MM.1S (cell line): ENCODE results near the gene SUPT3H.

Experiments
- DNase-seq: peaks from one replicate; pipeline ENCODE4 v3.0.0-alpha.2; 2015
- H2AFZ ChIP-seq: fragments of 300-600 bp; sonication (generic); 2 replicates; pipeline ENCODE4 v1.6.0; 2016; ENCODE audit warnings: antibody characterized with exemption, low read length
- H3F3A ChIP-seq: fragments of 300-600 bp; sonication (generic); 2 replicates; pipeline ENCODE4 v1.6.1; 2016; ENCODE audit warnings: mild to moderate bottlenecking, antibody characterized with exemption, low read length, moderate library complexity, mixed read lengths; ENCODE audit not compliant: insufficient read depth
- H3K27ac ChIP-seq: fragments of 300-600 bp; sonication (generic); 2 replicates; pipeline ENCODE4 v1.5.1; 2016; ENCODE audit warnings: mild to moderate bottlenecking, low read length
- H3K27me3 ChIP-seq: fragments of 300-600 bp; sonication (generic); replicated peaks from 2 replicates; pipeline ENCODE4 v1.6.0; 2016; ENCODE audit warnings: low read length; ENCODE audit not compliant: insufficient read depth
- H3K36me3 ChIP-seq: fragments of 300-600 bp; sonication (generic); replicated peaks from 2 replicates; pipeline ENCODE4 v1.6.1; 2016; ENCODE audit warnings: mild to moderate bottlenecking, low read length, mixed read lengths; ENCODE audit not compliant: insufficient read depth
- H3K4me1 ChIP-seq: fragments of 300-600 bp; sonication (generic); 2 replicates; pipeline ENCODE4 v1.6.1; 2016; ENCODE audit warnings: low read length, mixed read lengths
- H3K4me2 ChIP-seq: fragments of 300-600 bp; sonication (generic); 2 replicates; pipeline ENCODE4 v1.6.0; 2016; ENCODE audit warnings: low read depth, low read length
- H3K4me3 ChIP-seq: fragments of 300-600 bp; sonication (generic); 2 replicates; pipeline ENCODE4 v1.5.1; 2016; ENCODE audit warnings: low read length, mixed read lengths
- H3K79me2 ChIP-seq: fragments of 300-600 bp; sonication (generic); 2 replicates; pipeline ENCODE4 v1.6.1; 2016; ENCODE audit warnings: mixed run types, low read length, mixed read lengths
- H3K9ac ChIP-seq: fragments of 300-600 bp; sonication (generic); 2 replicates; pipeline ENCODE4 v1.6.1; 2016; ENCODE audit warnings: low read length, mixed read lengths
- H3K9me2 ChIP-seq: fragments of 300-600 bp; sonication (generic); replicated peaks from 2 replicates; pipeline ENCODE4 v1.6.1; 2016; ENCODE audit warnings: mild to moderate bottlenecking, low read length, mixed read lengths; ENCODE audit not compliant: insufficient read depth
- H3K9me3 ChIP-seq: fragments of 300-600 bp; sonication (generic); replicated peaks from 2 replicates; pipeline ENCODE4 v1.6.1; 2016; ENCODE audit warnings: mild to moderate bottlenecking, low read length, mixed read lengths; ENCODE audit not compliant: insufficient read depth
- H4K20me1 ChIP-seq: fragments of 300-600 bp; sonication (generic); 2 replicates; pipeline ENCODE4 v1.6.1; 2016; ENCODE audit warnings: mild to moderate bottlenecking, low read length, moderate library complexity, mixed read lengths; ENCODE audit not compliant: insufficient read depth
- CTCF ChIP-seq: fragments of 300-600 bp; sonication (generic); IDR thresholded peaks from 2 replicates; pipeline ENCODE4 v1.5.1; 2016; ENCODE audit warnings: antibody characterized with exemption, low read length, mixed read lengths
- EZH2 ChIP-seq: fragments of 300-600 bp; sonication (generic); optimal IDR thresholded peaks from 2 replicates; pipeline ENCODE3; 2017; ENCODE audit warnings: low read depth, mild to moderate bottlenecking, antibody characterized with exemption, low read length, mixed read lengths
- EZH2phosphoT487 ChIP-seq: fragments of 300-600 bp; sonication (generic); IDR thresholded peaks from 2 replicates; pipeline ENCODE4 v1.6.1; 2018; ENCODE audit warnings: antibody characterized with exemption, low read length

Gene SUPT3H

GRCh38 chr6:45326698-45327417 is 50.9 kb downstream of the SUPT3H start:
- no peak overlapping the region for H3K27ac ChIP-seq

GRCh38 chr6:45323656-45324224 is 54.0 kb downstream of the SUPT3H start:
- Histone ChIP-seq H2AFZ (no peak overlapping the region), H3K9me2 (no peaks in the 10 kb centered on the region), H3K4me1 (no peaks in the 10 kb centered on the region), H3K9ac (no peak overlapping the region), H3K36me3 (no peaks in the 10 kb centered on the region), H4K20me1 (no peaks in the 10 kb centered on the region), H3K4me2 (no peak overlapping the region), H3K79me2 (no peaks in the 10 kb centered on the region), H3K9me3 (no peaks in the 10 kb centered on the region), H3K27ac (no peak overlapping the region), H3F3A (no peaks in the 10 kb centered on the region), H3K4me3 (no peak overlapping the region), H3K27me3 (no peaks in the 10 kb centered on the region)
- TF ChIP-seq EZH2 (no peak), CTCF (no peak), EZH2phosphoT487 (no peak)
- DNase-seq = no peak

More at GRCh38 chr6:45326698-45327417, 50.9 kb downstream of the SUPT3H start:
- Histone ChIP-seq H4K20me1 (no peaks in the 10 kb centered on the region), H3K9me2 (no peaks in the 10 kb centered on the region), H3K79me2 (no peaks in the 10 kb centered on the region), H3K4me1 (no peaks in the 10 kb centered on the region), H3F3A (no peaks in the 10 kb centered on the region), H3K27me3 (no peaks in the 10 kb centered on the region), H3K9ac (no peak overlapping the region), H3K9me3 (no peaks in the 10 kb centered on the region), H3K4me2 (no peak overlapping the region), H3K4me3 (no peak overlapping the region), H2AFZ (no peak overlapping the region), H3K36me3 (no peaks in the 10 kb centered on the region)
- TF ChIP-seq CTCF (no peak), EZH2 (no peak), EZH2phosphoT487 (no peak)
- DNase-seq = no peak

DNA sequence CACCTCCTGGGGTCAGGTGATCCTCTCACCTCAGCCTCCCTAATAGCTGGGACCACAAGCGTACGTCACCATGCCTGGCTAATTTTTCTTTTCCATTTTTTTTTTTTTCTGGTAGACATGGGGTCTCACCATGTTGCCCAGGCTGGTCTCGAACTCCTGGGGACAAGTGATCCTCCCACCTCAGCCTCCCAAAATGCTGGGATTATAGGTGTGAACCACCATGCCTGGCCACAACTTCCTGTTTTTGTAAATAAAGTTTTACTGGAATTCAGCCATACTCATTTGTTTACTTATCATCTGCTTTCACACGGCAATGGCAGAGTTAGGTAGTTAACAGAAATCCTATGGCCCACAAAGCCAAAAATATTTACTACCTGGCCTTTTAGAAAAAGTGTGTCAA is 57.4 kb downstream of the SUPT3H start:
- H3K4me1 ChIP-seq = no peaks in the 10 kb centered on the region

More for the DNA sequence above, 57.4 kb downstream of the SUPT3H start:
- H3K9me2 ChIP-seq = no peaks in the 10 kb centered on the region
- H3K79me2 ChIP-seq = no peaks in the 10 kb centered on the region
- no peak for DNase-seq
- no peak overlapping the region for H3K9ac ChIP-seq
- H3K4me2 ChIP-seq = no peak overlapping the region
- H3K9me3 ChIP-seq = no peaks in the 10 kb centered on the region
- H3F3A ChIP-seq = no peaks in the 10 kb centered on the region
- no peak overlapping the region for H2AFZ ChIP-seq
- no peak for TF ChIP-seq EZH2phosphoT487
- no peak for TF ChIP-seq EZH2
- no peak for TF ChIP-seq CTCF
- H3K36me3 ChIP-seq = no peaks in the 10 kb centered on the region
- H3K27me3 ChIP-seq = no peaks in the 10 kb centered on the region
- H4K20me1 ChIP-seq = no peaks in the 10 kb centered on the region
- H3K27ac ChIP-seq = no peak overlapping the region
- H3K4me3 ChIP-seq = no peak overlapping the region
